ENCODE data around the gene RHPN2.
"Not testable (repeated sequence)": the region's sequence is repeated elsewhere in the genome, so short reads cannot be mapped to it uniquely, and the experiment has no call there.

RHPN2 gene

DNA sequence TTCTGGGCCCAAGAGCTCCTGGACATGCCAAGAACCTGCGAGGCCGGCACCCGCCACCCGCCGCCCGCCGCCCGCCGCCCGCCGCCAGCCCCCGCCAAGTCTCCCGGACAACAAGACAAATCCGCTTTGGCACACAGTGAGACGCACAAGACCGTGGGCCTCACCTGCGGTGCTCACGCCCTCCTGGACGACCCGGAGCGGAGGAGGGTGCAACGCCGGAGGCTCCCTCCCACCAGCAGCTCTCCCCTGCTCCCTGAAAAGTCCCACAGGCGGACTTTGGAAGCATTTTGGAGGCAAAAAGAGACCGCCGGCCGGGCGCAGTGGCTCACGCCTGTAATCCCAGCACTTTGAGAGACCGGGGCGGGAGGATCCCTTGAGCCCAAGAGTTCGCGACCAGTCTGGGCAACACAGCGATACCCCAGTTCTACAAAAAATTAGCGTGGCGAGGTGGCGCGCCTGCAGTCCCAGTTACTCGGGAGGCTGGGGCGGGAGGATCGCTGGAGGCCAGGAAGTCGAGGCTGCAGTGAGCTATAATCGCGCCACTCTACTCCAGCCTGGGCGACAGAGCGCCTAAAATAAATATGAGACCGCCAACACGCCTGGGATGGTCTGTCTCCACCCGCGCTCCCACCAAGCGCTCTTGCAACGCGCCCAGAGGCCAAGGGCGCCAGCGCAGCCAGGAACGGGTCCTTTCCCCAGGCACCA is 783 bp downstream of the RHPN2 start:
- no peak for DNase-seq

- DNase-seq = no peak
Observed at GRCh38 chr19:33063356-33063752, 1.3 kb downstream of the RHPN2 start.

GRCh38 chr19:33062902-33063301 is 1.8 kb downstream of the RHPN2 start:
- DNase-seq = no peak

GRCh38 chr19:33060586-33060985 is 4.1 kb downstream of the RHPN2 start:
- DNase-seq = no peak

DNA sequence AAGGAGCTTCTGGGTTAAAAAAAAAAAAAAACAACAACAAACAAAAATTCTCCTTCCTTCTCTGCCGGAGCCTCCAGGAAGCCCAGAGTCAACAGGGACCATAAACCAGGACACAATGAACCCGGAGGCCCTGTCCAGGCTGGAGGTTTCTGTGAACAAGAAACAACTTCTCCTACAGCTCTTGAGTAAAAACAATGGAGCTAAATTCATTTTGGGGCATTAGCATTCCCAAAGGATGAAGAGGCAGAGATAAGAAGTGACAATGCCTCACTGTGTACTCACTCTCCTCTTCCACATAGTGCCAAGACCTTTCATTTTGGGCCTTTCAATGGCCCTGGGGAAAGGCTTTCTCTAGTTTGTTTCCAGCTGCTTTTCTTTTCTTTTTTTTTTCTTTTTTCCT is 9.0 kb downstream of the RHPN2 start:
- DNase-seq = no peak

- no peak for DNase-seq
Observed at GRCh38 chr19:33054623-33055022, 10.1 kb downstream of the RHPN2 start.

DNA sequence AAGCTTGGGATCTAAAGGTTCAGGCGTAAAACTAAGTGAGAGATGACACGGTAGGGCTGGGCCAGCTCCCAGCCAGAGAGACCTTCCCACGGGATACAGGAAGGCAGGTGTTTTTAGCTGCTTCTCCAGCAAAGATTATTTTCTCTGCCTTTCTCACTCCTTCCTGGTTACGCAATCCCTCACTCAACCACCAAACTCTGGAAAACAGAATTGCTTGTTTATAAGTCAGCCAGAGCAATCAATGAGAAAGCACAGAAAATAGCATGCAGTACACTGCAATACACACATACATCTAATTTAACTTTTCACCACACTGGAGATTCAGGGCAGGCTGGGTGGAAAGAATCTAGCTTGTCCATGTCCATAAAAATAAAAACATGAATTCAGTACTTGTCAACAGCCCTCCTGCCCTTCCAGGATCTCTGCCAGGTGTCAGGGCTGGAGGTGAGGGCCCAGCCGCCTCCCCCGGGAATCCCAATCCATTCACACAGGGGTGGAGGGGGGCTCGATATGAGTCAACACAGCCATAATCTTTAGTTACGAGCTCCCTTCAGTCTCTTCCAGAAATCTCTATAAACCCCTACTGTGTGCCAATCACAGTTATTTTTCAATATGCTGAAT is 12.2 kb downstream of the RHPN2 start:
- DNase-seq = no peak

DNA sequence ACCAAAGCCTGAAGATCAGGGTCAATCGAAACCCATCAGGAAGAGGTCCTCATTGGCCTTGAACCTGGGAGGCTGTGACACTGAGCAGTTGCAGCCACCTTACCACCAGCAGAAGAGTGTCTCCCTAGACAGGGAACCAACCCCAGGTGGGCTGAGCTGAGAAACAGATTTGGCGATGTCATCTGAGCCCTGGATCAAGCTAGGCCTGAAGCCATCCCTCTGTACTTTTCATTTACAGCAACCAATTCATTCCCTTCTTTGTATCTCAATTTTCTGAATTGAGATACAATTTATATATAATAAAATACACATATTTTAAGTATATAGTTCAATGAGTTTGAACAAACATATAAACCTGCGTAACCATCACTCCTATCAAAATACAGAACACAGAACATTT is 14.6 kb downstream of the RHPN2 start:
- no peak for DNase-seq

GRCh38 chr19:33048806-33049676 is 15.6 kb downstream of the RHPN2 start:
- DNase-seq = no peak

DNA sequence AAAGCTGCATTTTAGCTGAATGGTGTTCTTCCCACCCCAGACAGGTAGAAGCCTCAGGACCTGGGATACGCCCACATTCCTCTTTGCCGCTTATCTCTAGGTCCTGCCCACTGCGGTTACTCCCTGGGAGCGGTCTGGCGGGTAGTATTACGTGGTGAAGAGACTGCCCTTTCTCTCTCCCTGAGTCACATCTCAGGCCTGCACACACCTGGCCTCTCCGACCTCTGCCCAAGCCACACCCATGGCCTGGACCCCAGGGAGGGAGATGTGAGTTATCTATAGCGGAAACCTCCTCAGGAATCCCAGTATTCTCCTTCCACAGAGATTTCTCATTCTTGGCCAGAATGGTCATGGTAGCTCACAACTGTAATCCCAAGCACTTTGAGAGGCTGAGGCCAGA is 17.3 kb downstream of the RHPN2 start:
- no peak for DNase-seq

DNA sequence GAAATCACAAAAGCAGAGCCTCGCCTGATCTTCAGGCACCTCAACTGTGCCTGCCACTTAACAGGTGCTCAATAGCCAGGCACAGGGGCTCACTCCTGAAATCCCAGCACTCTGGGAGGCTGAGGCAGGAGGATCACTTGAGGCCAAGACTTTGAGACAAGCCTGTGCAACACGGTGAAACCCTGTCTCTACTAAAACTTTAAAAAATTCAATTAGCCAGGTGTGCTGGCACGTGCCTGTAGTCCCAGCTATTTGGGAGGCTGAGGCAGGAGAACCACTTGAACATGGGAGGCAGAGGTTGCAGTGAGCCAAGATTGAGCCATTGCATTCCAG is 22.9 kb downstream of the RHPN2 start:
- not testable (repeated sequence) for DNase-seq

DNA sequence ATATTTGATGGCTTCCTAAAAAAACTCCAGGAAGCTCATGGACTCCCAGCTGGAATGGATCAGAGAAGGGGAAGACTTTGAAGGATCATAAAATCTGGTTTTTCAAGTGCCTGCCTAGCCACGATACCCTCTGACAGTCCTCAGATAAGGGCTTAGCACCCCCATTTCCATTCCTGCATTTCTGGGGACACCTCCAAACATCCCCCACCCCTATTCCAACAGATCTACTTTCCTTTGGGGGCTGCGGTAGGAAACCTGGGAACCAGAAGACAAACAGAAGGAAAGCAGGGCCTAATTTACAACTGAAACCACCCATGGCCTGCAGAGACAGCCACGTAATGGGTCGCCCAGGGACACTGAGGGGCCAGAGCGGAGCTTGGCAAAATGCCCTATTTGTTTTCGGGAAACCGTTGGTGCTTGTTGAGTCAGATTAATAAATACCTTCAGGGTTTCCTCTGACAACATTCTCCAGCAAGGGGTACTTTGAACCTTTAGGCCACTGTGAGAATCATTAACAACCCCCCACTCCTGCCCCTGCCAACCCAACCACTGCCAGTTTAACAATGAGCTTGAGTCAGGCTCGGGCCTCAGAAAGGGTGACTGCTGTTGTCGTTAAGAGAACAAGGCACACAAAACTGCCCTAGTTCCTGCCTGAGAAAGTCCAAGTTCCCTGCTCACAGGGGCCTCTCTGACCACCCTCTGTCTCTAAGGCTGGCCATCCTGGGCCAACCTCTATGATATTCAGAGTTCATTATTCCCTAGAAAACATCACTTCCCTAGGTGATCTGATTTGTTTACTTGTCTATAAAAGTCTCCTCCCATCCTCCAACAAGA is 23.5 kb downstream of the RHPN2 start:
- no peak for DNase-seq

- no peak for DNase-seq
Observed at GRCh38 chr19:33039815-33040214, 24.9 kb downstream of the RHPN2 start.

GRCh38 chr19:33039108-33039599 is 25.5 kb downstream of the RHPN2 start:
- no peak for DNase-seq

DNA sequence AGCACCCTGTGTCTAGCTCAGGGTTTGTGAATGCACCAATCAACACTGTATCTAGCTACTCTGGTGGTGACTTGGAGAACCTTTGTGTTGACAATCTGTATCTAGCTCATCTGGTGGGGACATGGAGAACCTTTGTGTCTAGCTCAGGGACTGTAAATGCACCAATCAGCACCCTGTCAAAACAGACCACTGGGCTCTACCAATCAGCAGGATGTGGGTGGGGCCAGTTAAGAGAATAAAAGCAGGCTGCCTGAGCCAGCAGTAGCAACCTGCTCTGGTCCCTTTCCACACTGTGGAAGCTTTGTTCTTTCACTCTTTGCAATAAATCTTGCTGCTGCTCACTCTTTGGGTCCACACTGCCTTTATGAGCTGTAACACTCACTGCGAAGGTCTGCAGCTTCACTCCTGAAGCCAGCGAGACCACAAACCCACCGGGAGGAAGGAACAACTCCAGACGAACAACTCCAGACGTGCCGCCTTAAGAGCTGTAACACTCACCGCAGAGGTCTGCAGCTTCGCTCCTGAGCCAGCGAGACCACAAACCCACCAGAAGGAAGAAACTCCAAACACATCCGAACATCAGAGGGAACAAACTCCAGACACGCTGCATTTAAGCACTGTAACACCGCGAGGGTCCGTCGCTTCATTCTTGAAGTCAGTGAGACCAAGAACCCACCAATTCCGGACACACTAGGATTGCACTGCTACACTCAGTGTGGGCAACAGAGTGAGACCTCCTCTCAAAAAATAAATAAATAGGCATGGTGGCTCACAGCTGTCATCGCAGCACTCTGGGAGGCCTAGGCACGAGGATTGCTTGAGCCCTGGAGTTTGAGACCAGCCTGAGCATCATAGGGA is 27.3 kb downstream of the RHPN2 start:
- not testable (repeated sequence) for DNase-seq

GRCh38 chr19:33036370-33037167 is 28.1 kb downstream of the RHPN2 start:
- not testable (repeated sequence) for DNase-seq

- no peak for DNase-seq
Observed at GRCh38 chr19:33035461-33035860, 29.2 kb downstream of the RHPN2 start.

- no peak for DNase-seq
Observed at GRCh38 chr19:33032218-33032781, 32.4 kb downstream of the RHPN2 start.

GRCh38 chr19:33029746-33030303 is 34.9 kb downstream of the RHPN2 start:
- no peak for DNase-seq

DNA sequence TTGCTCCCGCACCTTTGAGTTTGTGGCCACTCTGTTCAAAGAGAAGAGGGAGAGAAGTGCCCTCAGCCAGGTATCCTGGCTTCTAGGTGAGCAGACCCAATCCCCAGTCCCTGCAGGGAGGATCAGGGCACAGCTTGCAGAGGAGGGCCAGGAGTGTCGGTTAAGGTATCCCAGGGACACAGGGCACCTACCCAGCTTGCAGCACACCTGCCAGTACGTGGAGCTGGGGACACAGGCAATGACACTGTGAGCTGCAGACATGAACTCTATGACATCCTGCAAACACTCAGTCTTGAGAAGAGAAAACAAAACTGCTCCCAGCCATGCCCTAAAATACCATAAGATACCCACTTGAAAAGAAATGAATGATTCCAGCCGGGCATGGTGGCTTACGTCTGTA is 38.1 kb downstream of the RHPN2 start:
- not testable (repeated sequence) for DNase-seq

Measured in stimulated activated CD4-positive, alpha-beta T cell treated with anti-CD3 and anti-CD28 coated beads, Interleukin-12 subunit alpha, Interleukin-12 subunit beta, amount 100 ng/mL, for 4 hours (primary cell).